HEK293 (cell line): ENCODE measurements around the gene NCAPG.

ENCODE experiments used
- CTCF ChIA-PET: fragments of 350-600 bp; formaldehyde crosslinking; extraction: SDS; loops from one replicate; lab custom pipeline; 2021; ENCODE audit warnings: antibody characterized with exemption; lab: Yijun Ruan, JAX
- POLR2A ChIA-PET: fragments of 300-600 bp; formaldehyde crosslinking; extraction: SDS; loops from one replicate; lab custom pipeline; 2020; ENCODE audit warnings: antibody characterized with exemption, inconsistent platforms; lab: Yijun Ruan, JAX
- H3K27ac ChIP-seq: fragments of 200-500 bp; sonication (Bioruptor generic); 2 replicates; pipeline ENCODE4 v1.5.1; 2014; ENCODE audit warnings: low read depth, low read length, control low read depth, inconsistent platforms; ENCODE audit errors: extremely low read depth
- H3K36me3 ChIP-seq, 2 experiments: fragments of 200-500 bp in 1 of 2; sonication (Bioruptor generic) in 1 of 2; 1 replicate in 1 of 2; 2 replicates in 1 of 2; pipeline ENCODE4 v1.5.1; 2014 to 2017; ENCODE audit warnings: inconsistent platforms in 2 of 2, low read length in 2 of 2; ENCODE audit not compliant: control insufficient read depth in 2 of 2, insufficient read depth in 1 of 2
- H3K4me1 ChIP-seq: fragments of 200-500 bp; sonication (Bioruptor generic); 2 replicates; pipeline ENCODE4 v1.5.1; 2014; ENCODE audit warnings: mild to moderate bottlenecking, low read length, inconsistent platforms; ENCODE audit not compliant: control insufficient read depth, insufficient read depth
- H3K4me3 ChIP-seq: 2 replicates; pipeline ENCODE4 v1.5.1; 2011; ENCODE audit warnings: low read depth, mild to moderate bottlenecking, control low read depth, low read length, moderate library complexity
- H3K9me3 ChIP-seq: fragments of 200-500 bp; sonication (Bioruptor generic); 2 replicates; pipeline ENCODE4 v1.5.1; 2014; ENCODE audit warnings: low read depth, low read length, inconsistent platforms; ENCODE audit not compliant: control insufficient read depth, insufficient read depth
- GLIS1 ChIP-seq: fragments of 450-650 bp; formaldehyde crosslinking; IDR thresholded peaks from 2 replicates; pipeline ENCODE4 v1.5.1; 2016; ENCODE audit warnings: missing biosample characterization, missing genetic modification characterization
- HOXD13 ChIP-seq: sonication (generic); formaldehyde crosslinking; IDR thresholded peaks from 2 replicates; pipeline ENCODE4 v1.8.0; 2022; ENCODE audit warnings: missing genetic modification reagents, borderline replicate concordance
- KLF8 ChIP-seq: fragments of 450-650 bp; formaldehyde crosslinking; IDR thresholded peaks from 2 replicates; pipeline ENCODE4 v1.5.1; 2016; ENCODE audit warnings: missing biosample characterization, missing genetic modification characterization
- TCF7L2 ChIP-seq: IDR thresholded peaks from 2 replicates; pipeline ENCODE4 v1.6.1; 2011; ENCODE audit warnings: low read depth, mild to moderate bottlenecking, inconsistent platforms, low read length, moderate library complexity, borderline replicate concordance
- YY2 ChIP-seq: fragments of 450-650 bp; formaldehyde crosslinking; IDR thresholded peaks from 2 replicates; pipeline ENCODE4 v1.5.1; 2016; ENCODE audit warnings: missing biosample characterization, missing genetic modification characterization
- ZBTB17 ChIP-seq: fragments of 450-650 bp; formaldehyde crosslinking; IDR thresholded peaks from 2 replicates; pipeline ENCODE4 v1.5.1; 2016; ENCODE audit warnings: missing biosample characterization, missing genetic modification characterization
- ZBTB26 ChIP-seq: fragments of 450-650 bp; formaldehyde crosslinking; optimal IDR thresholded peaks from 2 replicates; pipeline ENCODE3; 2016; ENCODE audit warnings: missing biosample characterization, mild to moderate bottlenecking, missing genetic modification characterization
- ZFP37 ChIP-seq: fragments of 450-650 bp; formaldehyde crosslinking; IDR thresholded peaks from 2 replicates; pipeline ENCODE4 v1.5.1; 2016; ENCODE audit warnings: missing biosample characterization, missing genetic modification characterization
- ZNF112 ChIP-seq: fragments of 450-650 bp; formaldehyde crosslinking; IDR thresholded peaks from 2 replicates; pipeline ENCODE4 v1.5.0; 2017; ENCODE audit warnings: missing biosample characterization, missing genetic modification characterization
- ZNF184 ChIP-seq: fragments of 450-650 bp; IDR thresholded peaks from 2 replicates; pipeline ENCODE4 v1.5.1; 2018; ENCODE audit warnings: missing biosample characterization, mild to moderate bottlenecking, missing genetic modification characterization
- ZNF214 ChIP-seq: fragments of 450-650 bp; formaldehyde crosslinking; IDR thresholded peaks from 2 replicates; pipeline ENCODE4 v1.5.1; 2017; ENCODE audit warnings: missing biosample characterization, mild to moderate bottlenecking, missing genetic modification characterization, borderline replicate concordance
- ZNF239 ChIP-seq: fragments of 450-650 bp; formaldehyde crosslinking; IDR thresholded peaks from 2 replicates; pipeline ENCODE4 v1.5.1; 2016; ENCODE audit warnings: missing biosample characterization, missing genetic modification characterization
- ZNF280D ChIP-seq: fragments of 450-650 bp; formaldehyde crosslinking; IDR thresholded peaks from 2 replicates; pipeline ENCODE4 v1.5.1; 2016; ENCODE audit warnings: missing biosample characterization, missing genetic modification characterization
- ZNF302 ChIP-seq: fragments of 450-650 bp; formaldehyde crosslinking; IDR thresholded peaks from 2 replicates; pipeline ENCODE4 v1.5.1; 2016; ENCODE audit warnings: missing biosample characterization, missing genetic modification characterization, low read depth
- ZNF37A ChIP-seq: fragments of 450-650 bp; IDR thresholded peaks from 2 replicates; pipeline ENCODE4 v1.5.1; 2018; ENCODE audit warnings: missing biosample characterization, missing genetic modification characterization
- ZNF48 ChIP-seq: fragments of 450-650 bp; formaldehyde crosslinking; IDR thresholded peaks from 2 replicates; pipeline ENCODE4 v1.5.1; 2016; ENCODE audit warnings: missing biosample characterization, missing genetic modification characterization
- ZNF513 ChIP-seq: fragments of 450-650 bp; IDR thresholded peaks from 2 replicates; pipeline ENCODE4 v1.5.1; 2018; ENCODE audit warnings: missing biosample characterization, missing genetic modification characterization
- ZNF518A ChIP-seq: fragments of 450-650 bp; formaldehyde crosslinking; conservative IDR thresholded peaks from 2 replicates; pipeline ENCODE4 v1.5.1; 2016; ENCODE audit warnings: low read depth, missing biosample characterization, missing genetic modification characterization
- ZNF626 ChIP-seq: fragments of 450-650 bp; sonication (Bioruptor Pico); formaldehyde crosslinking; IDR thresholded peaks from 2 replicates; pipeline ENCODE4 v1.5.1; 2018; ENCODE audit warnings: missing biosample characterization, missing genetic modification characterization, inconsistent platforms
- ZNF629 ChIP-seq: fragments of 450-650 bp; formaldehyde crosslinking; IDR thresholded peaks from 2 replicates; pipeline ENCODE4 v1.5.1; 2017; ENCODE audit warnings: missing biosample characterization, missing genetic modification characterization
- ZNF639 ChIP-seq: fragments of 450-650 bp; formaldehyde crosslinking; IDR thresholded peaks from 2 replicates; pipeline ENCODE4 v1.5.1; 2016; ENCODE audit warnings: missing biosample characterization, missing genetic modification characterization
- ZNF664 ChIP-seq: fragments of 450-650 bp; formaldehyde crosslinking; IDR thresholded peaks from 2 replicates; pipeline ENCODE4 v1.5.1; 2016; ENCODE audit warnings: missing biosample characterization, missing genetic modification characterization
- ZNF843 ChIP-seq: fragments of 450-650 bp; formaldehyde crosslinking; IDR thresholded peaks from 2 replicates; pipeline ENCODE4 v1.5.1; 2016; ENCODE audit warnings: missing biosample characterization, missing genetic modification characterization

NCAPG gene

GRCh38 chr4:17811078-17811603 lies 362 bp downstream of the NCAPG start (continued):
- TF ChIP-seq ZNF112 (tag by site-specific recombination): no peak
- TF ChIP-seq ZFP37 (tag by site-specific recombination): no peak
- no peak for TF ChIP-seq TCF7L2
- no peak for TF ChIP-seq ZNF48 (tag by site-specific recombination)
- TF ChIP-seq ZNF302: no peak
- no peak for TF ChIP-seq ZNF518A
- TF ChIP-seq ZNF184: no peak
- no peak for TF ChIP-seq ZNF37A
- TF ChIP-seq, all 188 proteins: peak for 8

- CTCF ChIA-PET: interaction anchor here (0.6 kb wide), 1 partner anchor 208 kb away, joined by 3 read pairs; no protein-coding TSS in a partner anchor
- H3K36me3 ChIP-seq: peaks cover 9 to 48% of the 10 kb centered on the region in 2 experiments; a peak in 2 of 3 replicates
- no peaks in the 10 kb centered on the region for H3K4me1 ChIP-seq
- H3K4me3 ChIP-seq: peak overlapping the region; percentile 91
- TF ChIP-seq ZNF513: peak; percentile 79
- TF ChIP-seq YY2: no peak
- TF ChIP-seq, all 188 proteins: peak for 1
- Histone ChIP-seq H3K9me3 (no peaks in the 10 kb centered on the region), H3K27ac (no peak overlapping the region)
- POLR2A ChIA-PET: no interaction called here
Observed at GRCh38 chr4:17812125-17812524, 1.3 kb downstream of the NCAPG start.

GRCh38 chr4:17812801-17813200 lies 2.0 kb downstream of the NCAPG start:
- POLR2A ChIA-PET: no interaction called here
- CTCF ChIA-PET: interaction anchor here (0.6 kb wide), 1 partner anchor 207 kb away, joined by 3 read pairs; no protein-coding TSS in a partner anchor
- peak overlapping the region; percentile 91 for H3K4me3 ChIP-seq
- TF ChIP-seq ZNF239 (tag by site-specific recombination) (no peak), ZNF626 (tag by site-specific recombination) (no peak), ZNF629 (no peak), GLIS1 (tag by site-specific recombination) (no peak), ZBTB17 (tag by site-specific recombination) (no peak), ZNF843 (tag by site-specific recombination) (no peak), ZBTB26 (tag by site-specific recombination) (no peak), ZNF639 (no peak), ZNF214 (tag by site-specific recombination) (no peak), ZNF280D (tag by site-specific recombination) (no peak), KLF8 (tag by site-specific recombination) (no peak), ZFP37 (tag by site-specific recombination) (no peak), HOXD13 (CRISPR knock-in tag) (no peak), ZNF664 (tag by site-specific recombination) (no peak)

More at GRCh38 chr4:17812801-17813200, 2.0 kb downstream of the NCAPG start:
- Histone ChIP-seq H3K9me3 (no peaks in the 10 kb centered on the region), H3K36me3 (peaks cover 9 to 48% of the 10 kb centered on the region in 2 experiments; a peak in 2 of 3 replicates), H3K27ac (no peak overlapping the region), H3K4me1 (no peaks in the 10 kb centered on the region)
